NCI-H69 (cell line): ENCODE results near the gene ADRA2C.

Experiments
- DNase-seq: peaks from one replicate; lab custom pipeline; 2025; lab: John Stamatoyannopoulos, UW

Gene ADRA2C

GRCh38 chr4:3797831-3798790 is 31.9 kb downstream of the ADRA2C start:
- no peak for DNase-seq

- no peak for DNase-seq
Observed at GRCh38 chr4:3799496-3799895, 33.3 kb downstream of the ADRA2C start.

- DNase-seq = no peak
Observed at GRCh38 chr4:3800351-3800750, 34.2 kb downstream of the ADRA2C start.

- DNase-seq = no peak
Observed at GRCh38 chr4:3801521-3801920, 35.3 kb downstream of the ADRA2C start.

- DNase-seq = peak; percentile 3
Observed at GRCh38 chr4:3801931-3802550, 35.9 kb downstream of the ADRA2C start.

GRCh38 chr4:3802571-3803474 is 36.6 kb downstream of the ADRA2C start:
- DNase-seq = no peak

GRCh38 chr4:3803475-3803847 is 37.3 kb downstream of the ADRA2C start:
- DNase-seq = no peak

- no peak for DNase-seq
Observed at GRCh38 chr4:3803946-3804345, 37.8 kb downstream of the ADRA2C start.

GRCh38 chr4:3805026-3805425 is 38.8 kb downstream of the ADRA2C start:
- DNase-seq = no peak

- no peak for DNase-seq
Observed at GRCh38 chr4:3805731-3806130, 39.5 kb downstream of the ADRA2C start.

- no peak for DNase-seq
Observed at GRCh38 chr4:3807311-3807710, 41.1 kb downstream of the ADRA2C start.

- no peak for DNase-seq
Observed at GRCh38 chr4:3807822-3808496, 41.8 kb downstream of the ADRA2C start.

GRCh38 chr4:3808597-3808996 is 42.4 kb downstream of the ADRA2C start:
- no peak for DNase-seq

GRCh38 chr4:3809028-3809427 is 42.8 kb downstream of the ADRA2C start:
- DNase-seq = no peak

GRCh38 chr4:3809451-3810110 is 43.4 kb downstream of the ADRA2C start:
- DNase-seq = no peak

- no peak for DNase-seq
Observed at GRCh38 chr4:3810111-3810680, 44.0 kb downstream of the ADRA2C start.

GRCh38 chr4:3810796-3811485 is 44.8 kb downstream of the ADRA2C start:
- no peak for DNase-seq

- DNase-seq = no peak
Observed at GRCh38 chr4:3811621-3812020, 45.4 kb downstream of the ADRA2C start.

GRCh38 chr4:3812211-3812934 is 46.2 kb downstream of the ADRA2C start:
- DNase-seq = no peak
